Mammary epithelial cell (primary cell): Measurements from ENCODE around the gene ATXN10.

Experiments used
- EZH2 ChIP-seq: IDR thresholded peaks from 2 replicates; pipeline ENCODE4 v1.6.1; 2012; ENCODE audit warnings: low read length, inconsistent platforms, borderline replicate concordance
- TF ChIP-seq, protein P1 (sequence below), 2 donors: IDR thresholded peaks in 1 of 2; conservative IDR thresholded peaks in 1 of 2; 2 replicates each; pipeline ENCODE4 v1.5.1; 2011 to 2012; ENCODE audit warnings: inconsistent platforms in 2 of 2, low read length in 2 of 2, mild to moderate bottlenecking in 2 of 2, control low read depth in 1 of 2, low read depth in 1 of 2; ENCODE audit not compliant: insufficient read depth in 1 of 2; ENCODE audit errors: extremely low read depth in 1 of 2

DNA sequence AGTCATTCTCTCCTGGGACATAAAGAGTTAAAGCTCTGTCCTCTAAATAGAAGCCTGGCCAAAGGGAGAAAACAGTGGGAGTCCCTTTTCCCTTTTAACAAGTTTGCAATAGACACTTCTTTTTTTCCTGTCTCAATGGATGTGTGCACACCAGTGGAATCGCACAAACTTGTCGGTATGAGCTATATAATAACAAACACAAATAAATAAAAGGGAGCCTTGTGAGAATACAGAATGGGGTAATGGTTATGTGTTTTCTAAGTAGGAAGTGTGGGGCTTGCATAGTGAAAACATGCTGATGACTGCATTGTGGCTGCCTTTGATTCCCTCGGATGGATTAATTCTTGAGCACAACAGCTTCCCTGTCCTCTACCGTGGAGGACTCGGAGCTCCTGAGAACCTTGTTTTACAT, 173.4 kb downstream of the ATXN10 start:
- TF ChIP-seq, protein P1, sequence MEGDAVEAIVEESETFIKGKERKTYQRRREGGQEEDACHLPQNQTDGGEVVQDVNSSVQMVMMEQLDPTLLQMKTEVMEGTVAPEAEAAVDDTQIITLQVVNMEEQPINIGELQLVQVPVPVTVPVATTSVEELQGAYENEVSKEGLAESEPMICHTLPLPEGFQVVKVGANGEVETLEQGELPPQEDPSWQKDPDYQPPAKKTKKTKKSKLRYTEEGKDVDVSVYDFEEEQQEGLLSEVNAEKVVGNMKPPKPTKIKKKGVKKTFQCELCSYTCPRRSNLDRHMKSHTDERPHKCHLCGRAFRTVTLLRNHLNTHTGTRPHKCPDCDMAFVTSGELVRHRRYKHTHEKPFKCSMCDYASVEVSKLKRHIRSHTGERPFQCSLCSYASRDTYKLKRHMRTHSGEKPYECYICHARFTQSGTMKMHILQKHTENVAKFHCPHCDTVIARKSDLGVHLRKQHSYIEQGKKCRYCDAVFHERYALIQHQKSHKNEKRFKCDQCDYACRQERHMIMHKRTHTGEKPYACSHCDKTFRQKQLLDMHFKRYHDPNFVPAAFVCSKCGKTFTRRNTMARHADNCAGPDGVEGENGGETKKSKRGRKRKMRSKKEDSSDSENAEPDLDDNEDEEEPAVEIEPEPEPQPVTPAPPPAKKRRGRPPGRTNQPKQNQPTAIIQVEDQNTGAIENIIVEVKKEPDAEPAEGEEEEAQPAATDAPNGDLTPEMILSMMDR (conservative IDR thresholded peaks at IDR 0.05 in 1 of 2, IDR thresholded peaks at IDR 0.05 in 1 of 2; ENCODE audit: extremely low read depth in 1 of 2, insufficient read depth in 1 of 2, low read depth in 1 of 2, low read length in 2 of 2) = no peak
- TF ChIP-seq EZH2 = no peak
